HTR-8/SVneo (cell line): ENCODE measurements around the gene C1orf159.
"Not testable (repeated sequence)": the region's sequence is repeated elsewhere in the genome, so short reads cannot be mapped to it uniquely, and the experiment has no call there.

Source experiments
- DNase-seq: peaks from one replicate; pipeline ENCODE4 v3.0.0; 2011; ENCODE audit warnings: low spot score, mixed read lengths; ENCODE audit not compliant: insufficient read length
- FAIRE-seq: peaks from 2 replicates; lab custom pipeline; 2011; peaks lifted over from hg19 to GRCh38; lab: Jason Lieb, UNC

Gene C1orf159

GRCh38 chr1:1084372-1085170, 31.3 kb downstream of the C1orf159 start:
- no peak for FAIRE-seq
- no peak for DNase-seq

DNA sequence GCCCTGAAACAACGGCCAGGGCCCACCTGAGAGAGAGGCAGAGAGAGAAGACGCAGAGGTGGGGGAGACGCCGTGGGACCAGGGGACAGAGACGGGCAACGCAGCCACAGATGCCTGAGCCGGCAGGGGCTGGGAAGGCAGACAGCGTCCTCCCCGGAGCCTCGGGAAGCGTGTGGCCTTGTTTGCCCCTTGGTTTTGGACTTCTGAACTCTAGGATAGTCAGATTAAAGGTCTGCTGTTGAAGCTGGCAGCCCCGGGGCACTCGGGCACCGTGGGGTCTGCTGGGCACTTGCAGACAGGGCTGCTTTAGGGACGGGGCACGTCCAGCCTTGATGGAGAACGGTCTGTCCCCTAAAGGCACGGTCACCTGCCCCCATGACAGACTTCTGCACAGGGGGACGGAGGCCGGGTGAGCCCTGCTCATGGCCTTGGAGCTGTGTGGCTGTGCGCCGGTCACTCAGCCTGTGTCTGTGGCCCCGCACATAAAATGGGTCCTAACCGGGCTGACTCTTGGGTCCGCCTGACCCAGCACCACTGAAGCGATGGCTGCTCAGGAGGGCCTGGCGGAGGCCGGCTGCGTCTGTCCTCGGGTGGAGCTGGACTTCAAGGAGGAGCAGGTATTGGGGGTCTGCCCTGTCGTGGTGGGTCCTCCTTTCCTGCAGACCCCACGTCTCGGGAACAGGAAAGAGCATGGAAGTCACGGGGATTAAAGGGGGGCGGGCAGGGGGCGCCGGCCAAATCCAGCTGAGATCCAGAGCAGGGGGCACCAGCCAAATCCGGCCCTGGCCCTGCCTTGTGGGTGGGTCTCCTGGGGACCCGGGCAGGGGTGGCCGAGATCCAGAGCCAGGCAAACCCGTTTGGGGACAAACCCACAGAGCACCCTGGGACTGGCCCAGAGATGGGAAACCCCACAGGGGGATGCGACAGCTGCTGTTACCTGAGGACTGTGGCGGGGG, 32.2 kb downstream of the C1orf159 start:
- FAIRE-seq (no peak), DNase-seq (no peak)

DNA sequence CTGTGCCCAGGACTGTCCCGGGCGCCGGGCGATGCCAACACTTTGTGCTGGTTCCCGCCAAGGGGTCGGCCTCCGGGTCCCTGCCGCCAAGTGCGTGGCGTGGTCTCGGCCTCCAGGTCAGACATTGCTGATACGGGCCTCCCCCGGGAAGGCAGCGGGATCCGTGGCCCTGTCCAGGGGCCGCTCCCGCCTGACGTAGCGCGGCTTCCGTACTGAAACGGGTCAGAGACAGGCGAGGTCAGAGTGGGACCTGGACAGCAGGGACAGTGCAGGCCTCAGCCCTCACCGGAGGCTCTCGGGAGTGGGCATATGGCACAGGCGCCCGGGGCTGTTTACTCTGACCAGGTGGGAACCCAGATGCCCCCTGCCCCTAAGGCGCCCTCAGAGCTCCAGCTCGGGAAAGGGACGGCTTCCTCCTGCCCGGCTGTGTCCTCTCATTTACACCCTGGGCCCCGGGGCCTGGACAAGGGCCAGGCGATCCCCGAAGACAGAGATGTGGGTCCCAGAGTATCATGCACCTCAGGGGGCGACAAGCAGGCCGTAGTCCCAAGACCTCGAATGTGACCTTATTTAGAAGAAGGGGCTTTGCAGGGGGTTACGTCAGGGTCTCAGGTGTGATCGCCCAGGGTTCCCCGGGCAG, 33.0 kb downstream of the C1orf159 start:
- DNase-seq (no peak), FAIRE-seq (no peak)

DNA sequence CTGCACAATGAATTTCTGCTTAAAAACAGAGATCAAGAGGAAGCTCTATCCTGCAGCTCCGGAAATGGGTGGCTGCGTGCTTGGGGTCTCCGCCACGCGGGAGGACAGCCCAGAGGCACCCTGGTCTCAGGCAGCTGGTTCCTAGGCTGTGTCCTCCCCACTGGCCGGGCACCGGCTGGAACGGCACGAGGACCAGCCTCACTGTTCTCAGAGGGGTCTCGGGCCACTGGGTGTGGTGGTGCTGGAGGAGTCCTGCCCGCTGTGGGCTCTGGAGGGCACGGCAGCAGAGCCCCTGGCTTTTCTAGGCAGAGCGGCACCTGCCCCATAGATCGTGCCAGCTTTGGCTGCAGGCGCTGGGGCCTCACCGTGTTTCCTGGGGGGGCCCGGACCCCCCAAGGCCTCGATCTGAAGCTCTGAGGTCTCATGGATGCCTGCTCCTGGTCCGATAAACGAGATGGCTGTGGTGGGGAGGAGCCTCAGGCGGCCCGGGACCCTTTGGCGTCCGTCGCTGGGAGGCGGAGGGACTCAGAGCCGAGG, 33.6 kb downstream of the C1orf159 start:
- DNase-seq = no peak
- FAIRE-seq = no peak

DNA sequence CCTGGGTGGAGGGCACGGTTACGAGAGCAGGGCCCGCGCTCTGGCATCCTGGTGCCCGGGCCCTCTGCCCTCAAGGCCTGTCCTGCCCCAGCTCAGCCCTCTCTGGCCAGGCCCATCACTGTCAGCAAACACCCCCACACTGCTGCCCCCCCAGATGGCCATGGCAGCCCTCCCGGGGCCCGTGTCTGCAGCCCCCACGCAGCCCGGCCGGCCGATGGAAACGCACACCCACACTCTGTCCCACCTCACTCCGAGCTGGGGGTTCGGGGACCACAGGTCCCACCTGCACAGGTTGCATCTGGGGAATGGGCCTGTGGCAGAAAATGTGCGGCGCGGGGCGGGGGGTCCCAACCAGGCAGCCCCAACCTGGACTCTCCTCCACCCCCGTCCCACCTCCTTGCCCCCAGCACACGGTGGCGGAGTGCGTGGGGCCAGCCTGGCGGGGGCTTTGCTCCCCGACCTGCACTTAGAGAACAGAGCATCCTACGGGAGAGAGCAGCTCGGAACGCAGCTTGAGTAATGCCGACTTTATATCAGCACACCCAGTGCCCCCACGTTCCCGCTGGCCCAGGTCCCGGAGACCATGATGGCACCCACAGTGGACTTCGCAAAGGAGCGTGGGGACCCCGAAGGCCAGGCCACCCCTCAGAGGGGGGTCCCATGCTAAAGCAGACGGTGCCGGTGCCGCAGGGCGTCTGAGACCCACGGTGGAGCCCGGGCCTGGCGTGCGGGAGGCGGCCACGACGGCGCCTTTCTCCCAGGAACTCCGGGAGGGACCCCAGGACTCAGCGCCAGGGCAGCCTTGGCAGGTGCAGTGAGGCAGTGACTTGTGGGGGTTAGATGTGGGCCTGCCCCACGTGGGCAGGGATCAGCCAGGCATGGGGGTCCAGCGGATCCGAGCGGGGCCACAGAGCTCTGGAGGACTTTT, 34.3 kb downstream of the C1orf159 start:
- FAIRE-seq = no peak

DNA sequence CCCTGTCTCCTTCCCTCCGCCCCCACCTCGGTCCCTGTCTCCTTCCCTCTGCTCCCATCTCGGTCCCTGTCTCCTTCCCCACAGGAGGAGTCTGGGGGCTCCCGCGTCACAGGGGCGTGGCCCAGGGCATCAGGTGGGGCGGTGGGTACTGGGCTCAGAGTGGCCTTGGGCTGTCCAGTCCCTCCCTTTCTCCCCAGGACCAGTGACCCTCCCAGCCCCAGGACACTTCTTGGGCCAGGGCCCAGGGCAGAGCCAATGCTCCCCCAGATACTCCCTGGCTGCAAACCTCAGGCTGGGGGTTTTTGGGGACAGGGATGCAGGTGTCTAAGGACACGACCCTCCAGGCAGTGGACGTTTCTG, 35.0 kb downstream of the C1orf159 start:
- DNase-seq (no peak), FAIRE-seq (no peak)

More for the DNA sequence above, 34.3 kb downstream of the C1orf159 start:
- no peak for DNase-seq

GRCh38 chr1:1080122-1080757, 35.6 kb downstream of the C1orf159 start:
- peak; percentile 35 for DNase-seq

GRCh38 chr1:1079408-1080121, 36.3 kb downstream of the C1orf159 start:
- FAIRE-seq (peak; percentile 94), DNase-seq (peak; percentile 89)

More at GRCh38 chr1:1080122-1080757, 35.6 kb downstream of the C1orf159 start:
- FAIRE-seq = no peak

DNA sequence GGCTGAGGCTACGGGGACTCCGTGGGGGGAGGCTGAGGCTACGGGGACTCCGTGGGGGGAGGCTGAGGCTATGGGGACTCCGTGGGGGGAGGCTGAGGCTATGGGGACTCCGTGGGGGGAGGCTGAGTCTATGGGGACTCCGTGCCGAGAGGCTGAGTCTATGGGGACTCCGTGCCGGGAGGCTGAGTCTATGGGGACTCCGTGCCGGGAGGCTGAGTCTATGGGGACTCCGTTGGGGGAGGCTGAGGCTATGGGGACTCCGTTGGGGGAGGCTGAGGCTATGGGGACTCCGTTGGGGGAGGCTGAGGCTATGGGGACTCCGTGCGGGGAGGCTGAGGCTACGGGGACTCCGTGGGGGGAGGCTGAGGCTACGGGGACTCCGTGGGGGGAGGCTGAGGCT, 38.5 kb downstream of the C1orf159 start:
- FAIRE-seq = not testable (repeated sequence)

DNA sequence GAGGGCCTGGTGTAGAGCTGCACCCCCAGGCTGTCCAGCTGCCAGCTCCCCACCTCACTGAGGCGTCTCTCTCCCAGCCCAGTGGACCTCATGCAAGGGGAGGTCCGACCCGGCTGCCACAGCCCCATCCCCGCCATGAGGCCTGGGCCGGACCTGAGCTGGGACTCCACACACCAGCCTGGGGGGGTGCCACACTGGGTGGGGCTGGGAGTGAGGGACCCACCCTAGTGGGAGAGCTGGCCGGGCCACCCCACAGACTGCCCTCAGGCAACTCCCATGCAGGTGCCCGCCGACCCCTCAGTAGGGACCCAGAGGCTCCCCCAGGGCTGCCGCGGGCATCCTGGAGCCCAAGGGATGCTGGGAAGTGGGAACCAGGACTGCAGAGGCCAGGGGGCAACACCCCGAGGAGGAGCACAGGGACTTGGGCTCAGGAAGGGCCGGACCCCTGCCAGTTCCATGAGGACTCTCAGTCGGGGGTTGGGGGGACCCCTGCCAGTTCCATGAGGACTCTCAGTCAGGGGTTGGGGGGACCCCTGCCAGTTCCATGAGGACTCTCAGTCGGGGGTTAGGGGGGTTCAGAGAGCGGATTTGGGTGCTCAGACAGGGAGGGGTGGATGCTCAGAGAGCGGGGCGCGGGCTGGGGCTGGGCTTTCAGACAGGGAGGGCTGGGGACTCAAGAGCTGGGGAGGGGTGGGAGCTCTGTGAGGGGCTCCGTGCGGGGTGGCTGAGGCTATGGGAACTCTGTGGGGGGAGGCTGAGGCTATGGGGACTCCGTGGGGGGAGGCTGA, 40.5 kb downstream of the C1orf159 start:
- FAIRE-seq (no peak), DNase-seq (no peak)

More for the DNA sequence above, 38.5 kb downstream of the C1orf159 start:
- not testable (repeated sequence) for DNase-seq

- no peak for DNase-seq
- peak; percentile 86 for FAIRE-seq
Measured at GRCh38 chr1:1074631-1075147, 41.2 kb downstream of the C1orf159 start.

GRCh38 chr1:1073743-1074587, 41.9 kb downstream of the C1orf159 start, which contains the start of gene RNF223:
TSS of gene RNF223 (minus strand) at chr1:1074306. CDS start at chr1:1072566, 1,740 bp downstream.
- FAIRE-seq (no peak), DNase-seq (no peak)

DNA sequence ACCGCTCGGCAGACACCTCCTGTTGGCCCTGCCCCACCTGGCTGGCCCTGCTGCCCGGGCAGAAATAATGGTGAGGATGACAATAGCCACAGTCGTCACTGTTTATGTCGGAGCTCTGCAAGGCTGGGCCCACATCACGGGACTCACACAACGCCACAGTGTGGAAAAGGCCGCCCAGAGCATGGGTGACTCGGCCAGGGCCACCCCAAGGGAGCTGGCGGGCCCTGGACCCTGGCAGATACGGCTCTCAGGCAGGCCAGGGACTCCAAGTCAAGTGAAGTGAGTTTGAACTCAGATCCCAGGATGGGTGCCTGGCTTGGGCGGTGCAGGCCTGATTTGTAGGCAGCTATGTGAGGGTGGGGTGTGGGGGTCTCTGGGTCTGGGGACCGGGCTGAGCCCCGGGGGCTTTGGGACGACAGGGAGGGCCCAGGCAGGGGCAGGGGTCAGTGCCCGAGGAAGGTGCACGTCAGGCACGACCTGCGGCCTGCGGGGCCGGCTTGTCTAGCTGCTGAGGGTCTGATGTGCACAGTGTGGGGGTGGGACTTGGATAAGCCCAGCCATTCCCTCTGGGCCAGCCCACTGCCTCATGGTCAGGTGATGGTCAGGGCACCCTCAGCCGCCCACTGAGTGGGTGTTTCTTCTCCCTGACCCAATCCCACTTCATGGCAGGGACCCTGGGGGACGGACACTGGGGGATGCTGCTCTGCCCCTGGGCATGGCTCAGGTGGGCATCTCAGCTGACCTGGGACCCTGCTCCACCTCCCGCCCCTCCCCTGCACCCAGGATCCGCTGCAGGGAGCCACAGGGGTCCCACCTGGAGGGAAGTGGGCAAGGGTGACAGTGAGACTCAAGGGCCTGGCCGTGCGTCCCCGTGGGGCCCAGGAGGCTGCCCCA, 42.8 kb downstream of the C1orf159 start:
- DNase-seq = no peak
- FAIRE-seq = no peak

- DNase-seq (no peak), FAIRE-seq (no peak)
Measured at GRCh38 chr1:1072299-1072848, 43.5 kb downstream of the C1orf159 start.
